CD4-positive, alpha-beta T cell treated with Interleukin-17A for 4 hours (primary cell): ENCODE measurements around the gene CDC14B.
"Not testable (repeated sequence)": the region's sequence is repeated elsewhere in the genome, so short reads cannot be mapped to it uniquely, and the experiment has no call there.

Experiments used
- DNase-seq: peaks from one replicate; pipeline ENCODE4 v3.0.0-alpha.2; 2020; ENCODE audit warnings: mixed read lengths

CDC14B gene

DNA sequence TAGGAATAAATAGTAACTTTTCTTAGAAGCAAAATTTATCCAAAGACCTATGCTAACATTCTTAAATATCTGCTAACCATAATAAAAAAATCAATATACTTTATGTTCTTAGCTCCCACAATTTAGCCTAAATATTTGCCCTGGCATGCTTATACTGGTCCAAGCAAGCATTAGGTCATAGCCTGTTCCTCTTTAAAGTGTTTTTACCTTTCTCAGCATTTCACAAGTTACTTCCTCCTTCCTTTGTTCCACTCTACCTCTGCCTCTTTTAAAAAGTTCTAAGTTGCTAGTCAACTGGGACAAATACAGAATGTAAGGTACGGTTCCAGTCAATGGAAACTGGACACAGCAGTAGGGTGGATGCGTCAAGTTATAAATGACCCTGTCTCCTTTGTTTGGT, 37.4 kb downstream of the CDC14B start:
- DNase-seq, result not testable (repeated sequence)

DNA sequence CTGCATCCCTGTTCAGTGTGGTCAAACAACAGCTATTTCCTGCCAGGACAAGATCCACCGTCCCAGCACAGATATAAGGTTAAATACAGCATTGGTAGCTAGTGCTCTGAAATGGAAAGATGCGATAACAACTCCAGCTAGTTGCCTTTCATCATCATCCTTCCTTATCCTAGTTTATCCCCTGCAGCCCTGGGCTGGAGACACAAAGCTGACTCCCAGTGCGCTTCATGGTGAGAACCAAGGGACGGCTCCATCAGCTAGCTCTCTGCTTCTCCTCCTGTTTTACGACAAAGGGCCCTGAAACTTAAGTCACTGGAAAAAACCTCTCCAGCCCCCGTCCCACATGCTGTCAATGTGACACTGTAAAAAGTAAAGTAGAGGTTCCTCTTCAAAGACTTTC, 37.9 kb downstream of the CDC14B start:
- no peak for DNase-seq

DNA sequence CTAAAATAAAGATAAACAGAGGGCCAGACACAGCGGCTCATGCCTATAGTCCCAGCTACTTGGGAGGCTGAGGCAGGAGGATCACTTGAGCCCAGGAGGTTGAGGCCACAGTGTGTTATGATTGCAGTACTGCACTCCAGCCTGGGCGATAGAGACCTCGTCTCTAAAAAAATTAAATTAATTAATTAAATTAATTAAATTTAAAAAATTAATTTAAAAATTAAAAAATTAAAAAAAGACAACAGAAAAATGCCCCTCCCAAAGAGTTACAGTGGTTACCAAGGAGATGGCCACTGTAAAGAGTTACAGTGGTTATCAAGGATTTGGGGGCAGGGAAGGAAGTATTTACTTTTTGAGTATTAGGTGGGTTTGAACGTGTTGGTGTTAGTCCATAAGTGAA, 38.3 kb downstream of the CDC14B start:
- DNase-seq, result no peak

DNA sequence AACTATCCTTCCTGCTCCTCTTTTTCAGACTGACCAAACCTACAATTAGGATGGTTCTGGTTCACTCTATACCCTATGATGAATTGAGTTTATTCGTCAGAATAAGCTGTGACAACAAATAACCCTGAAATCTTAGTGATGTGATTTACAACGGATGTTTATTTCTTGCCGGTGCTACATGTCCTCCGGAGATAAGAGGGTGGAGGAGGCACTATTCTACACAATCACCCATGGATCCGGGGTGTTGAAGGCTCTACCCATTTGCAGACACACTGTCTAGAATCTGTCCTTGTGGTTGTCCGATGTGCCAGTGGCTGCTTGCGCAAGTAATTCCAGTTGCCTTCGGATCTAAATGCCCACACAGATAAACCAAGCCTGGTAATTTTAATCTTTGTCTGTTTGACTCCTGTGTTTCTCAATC, 44.7 kb downstream of the CDC14B start:
- DNase-seq, result no peak

DNA sequence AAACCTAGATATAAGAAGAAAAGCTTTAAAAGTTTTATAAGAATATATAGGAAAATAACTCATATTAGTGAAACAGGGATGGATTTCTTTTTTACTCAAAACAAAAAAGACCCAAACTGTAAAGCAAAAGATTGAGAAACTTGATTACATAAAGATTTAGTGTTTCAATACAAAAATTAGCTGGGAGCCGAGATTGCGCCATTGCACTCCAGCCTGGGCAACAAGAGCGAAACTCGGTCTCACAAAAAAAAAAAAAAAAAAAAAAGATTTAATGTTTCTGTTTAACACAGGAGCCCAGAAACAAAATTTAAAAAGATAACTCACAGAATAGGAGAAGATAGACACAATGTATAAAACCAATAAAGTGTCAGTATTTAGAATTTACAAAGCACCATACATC, 45.2 kb downstream of the CDC14B start:
- no peak for DNase-seq

DNA sequence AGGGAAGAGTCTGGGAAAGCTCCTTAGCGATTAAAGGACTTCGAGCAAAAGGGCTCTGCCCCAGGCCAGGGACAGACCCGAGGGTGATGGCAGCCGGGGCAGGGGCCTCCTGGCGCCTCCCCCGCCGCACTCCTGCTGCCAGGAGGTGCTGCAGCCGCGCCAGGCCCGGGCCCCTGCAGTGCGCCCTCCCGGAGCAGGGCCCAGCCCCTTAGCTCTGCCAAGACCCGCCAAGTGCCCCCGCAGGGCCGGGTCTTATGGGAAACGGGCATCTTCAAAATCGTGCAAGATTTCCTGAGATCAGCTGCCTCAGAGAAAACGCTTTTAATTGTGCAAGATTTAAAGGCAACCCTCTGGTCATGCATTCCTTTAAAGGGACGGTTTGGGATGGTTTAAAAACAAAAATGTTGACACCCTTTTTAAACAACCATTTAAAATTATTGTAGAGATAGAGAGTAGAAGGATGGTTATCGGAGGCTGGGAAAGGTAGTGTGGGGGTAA, 52.4 kb downstream of the CDC14B start:
- DNase-seq, result peak; percentile 49

DNA sequence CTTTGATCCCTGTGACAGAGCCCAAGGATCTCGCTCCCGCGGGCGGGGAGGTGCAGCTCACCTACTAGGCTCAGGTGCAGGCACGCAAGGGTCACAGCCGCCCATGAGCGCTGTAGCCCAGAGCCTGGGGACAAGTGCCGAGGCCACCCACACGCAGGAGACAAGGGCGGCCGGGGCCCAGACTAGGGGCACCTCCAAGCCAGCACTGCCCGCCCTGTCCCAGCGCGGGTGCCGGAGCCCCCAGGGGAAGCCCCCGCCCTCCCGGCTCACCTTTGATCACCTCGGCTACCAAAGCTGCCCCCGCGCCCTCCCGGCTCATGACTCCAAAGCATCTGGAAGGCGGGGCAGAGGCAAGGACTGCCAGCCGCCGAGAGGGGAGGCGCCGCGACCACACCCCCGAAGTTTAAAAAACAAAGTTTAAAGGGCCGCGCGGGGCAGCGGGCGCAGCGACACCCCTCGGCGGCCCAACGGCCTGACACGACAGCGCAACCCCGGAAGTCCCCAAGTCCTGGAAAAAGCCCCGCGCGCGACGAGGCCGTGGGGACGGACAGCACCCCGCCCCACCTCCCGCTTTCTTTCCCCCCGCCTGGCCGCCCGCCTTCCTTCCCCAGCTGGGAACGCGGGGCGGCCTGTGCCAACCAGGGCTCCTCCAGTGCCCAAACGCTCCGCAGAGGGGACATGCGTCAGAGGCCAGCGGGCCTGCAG, 53.0 kb downstream of the CDC14B start:
- DNase-seq, result peak; percentile 86

DNA sequence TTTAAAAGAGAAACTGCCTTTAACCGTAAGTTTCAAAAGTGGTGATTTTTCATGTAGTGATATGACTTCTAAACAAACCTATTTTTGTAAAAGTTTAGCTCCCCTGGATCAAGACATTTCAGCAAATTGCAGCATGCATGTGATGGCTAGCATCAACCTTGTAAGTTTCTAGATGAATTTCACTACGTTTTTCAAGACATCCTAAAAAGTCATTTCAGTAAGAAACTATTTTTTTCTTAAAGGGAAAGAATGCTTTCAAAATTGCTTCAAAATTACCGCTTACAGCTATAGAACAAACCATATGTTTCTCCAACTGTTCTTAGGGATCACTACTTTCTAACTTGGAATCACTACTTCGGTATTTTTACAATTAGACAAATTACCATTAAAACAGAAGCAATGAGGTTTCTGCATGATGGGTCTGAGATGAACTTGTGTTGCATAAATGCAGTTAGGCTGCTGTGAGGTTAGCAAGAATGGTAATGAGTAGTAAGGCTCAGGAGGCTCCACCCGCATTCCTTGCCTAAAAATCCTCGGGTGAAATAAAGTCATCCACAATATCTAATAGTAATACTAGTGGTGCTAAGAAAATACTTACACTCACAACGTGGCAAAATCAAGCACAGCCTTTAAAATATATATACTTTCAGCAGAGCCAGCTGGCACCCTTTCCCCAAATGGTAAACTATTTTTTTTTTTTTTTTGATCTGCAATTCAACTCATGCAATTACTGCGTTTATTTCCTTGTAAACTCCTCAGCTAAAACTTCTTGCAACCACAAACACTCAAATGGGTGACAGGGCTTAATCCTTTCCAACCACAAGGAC, 53.8 kb downstream of the CDC14B start:
- DNase-seq, result no peak

DNA sequence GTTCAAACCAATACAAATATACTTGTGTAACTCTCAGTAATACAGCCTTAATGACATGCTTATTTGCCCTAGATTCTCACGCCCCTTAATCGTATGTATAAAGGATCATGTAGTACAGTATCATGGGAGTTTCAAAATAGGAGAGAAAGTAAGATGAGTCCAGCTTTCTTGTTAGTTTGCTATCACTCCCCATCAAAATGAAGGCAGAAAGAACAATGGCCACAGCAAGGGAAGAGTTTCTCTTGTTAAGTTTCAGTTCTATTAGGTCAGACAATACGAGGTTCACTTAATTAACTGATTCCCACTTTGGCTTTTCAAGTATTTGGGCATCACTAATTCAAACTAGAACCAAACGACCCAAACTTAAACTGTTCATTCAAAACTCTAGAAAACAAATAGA, 55.4 kb downstream of the CDC14B start:
- no peak for DNase-seq

DNA sequence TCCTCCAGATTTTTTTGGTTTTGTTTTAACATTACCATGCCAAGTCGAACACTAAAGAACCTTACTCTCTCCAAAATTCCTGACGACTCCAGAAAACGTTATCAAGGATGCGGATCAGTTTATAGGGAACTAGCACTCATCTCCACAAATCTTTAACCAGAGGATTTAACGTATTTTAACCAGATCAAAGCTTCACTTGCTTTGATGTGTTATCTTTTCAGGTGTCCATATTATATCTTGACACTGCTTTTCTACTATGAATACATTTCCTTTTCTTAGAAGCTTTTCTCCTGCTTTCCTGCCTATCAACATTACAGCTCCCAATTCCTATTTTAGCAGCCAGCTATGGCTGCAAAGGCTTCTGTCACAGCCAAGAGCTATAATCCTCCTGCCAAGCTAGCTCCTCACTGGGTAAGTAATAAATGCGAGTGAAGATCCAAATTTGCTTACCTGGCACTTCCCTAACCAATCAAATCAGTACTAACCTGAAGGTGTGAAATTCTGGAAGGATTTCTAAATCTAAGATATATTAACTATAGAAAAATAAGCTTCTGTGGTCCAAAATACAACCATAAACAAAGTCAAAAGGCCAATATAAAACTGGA, 60.2 kb downstream of the CDC14B start:
- no peak for DNase-seq

DNA sequence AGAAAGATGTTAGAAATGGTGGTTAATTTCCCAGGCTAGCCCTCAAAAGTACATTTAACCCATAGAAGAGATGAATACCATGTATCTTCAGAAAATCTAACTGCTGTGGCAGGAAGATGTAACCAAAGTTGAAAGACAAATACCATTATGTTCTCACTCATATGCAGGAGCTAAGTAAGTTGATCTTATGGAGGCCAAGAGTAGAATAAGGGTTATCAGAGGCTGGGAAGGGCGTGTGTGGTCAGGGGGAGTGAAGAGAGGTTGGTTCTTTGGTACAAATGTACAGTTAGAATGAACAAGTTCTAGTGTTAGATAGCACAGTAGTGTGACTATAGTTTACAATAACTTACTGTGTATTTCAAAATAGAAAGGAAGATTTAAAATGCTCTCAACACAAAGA, 61.7 kb downstream of the CDC14B start:
- DNase-seq, result no peak

DNA sequence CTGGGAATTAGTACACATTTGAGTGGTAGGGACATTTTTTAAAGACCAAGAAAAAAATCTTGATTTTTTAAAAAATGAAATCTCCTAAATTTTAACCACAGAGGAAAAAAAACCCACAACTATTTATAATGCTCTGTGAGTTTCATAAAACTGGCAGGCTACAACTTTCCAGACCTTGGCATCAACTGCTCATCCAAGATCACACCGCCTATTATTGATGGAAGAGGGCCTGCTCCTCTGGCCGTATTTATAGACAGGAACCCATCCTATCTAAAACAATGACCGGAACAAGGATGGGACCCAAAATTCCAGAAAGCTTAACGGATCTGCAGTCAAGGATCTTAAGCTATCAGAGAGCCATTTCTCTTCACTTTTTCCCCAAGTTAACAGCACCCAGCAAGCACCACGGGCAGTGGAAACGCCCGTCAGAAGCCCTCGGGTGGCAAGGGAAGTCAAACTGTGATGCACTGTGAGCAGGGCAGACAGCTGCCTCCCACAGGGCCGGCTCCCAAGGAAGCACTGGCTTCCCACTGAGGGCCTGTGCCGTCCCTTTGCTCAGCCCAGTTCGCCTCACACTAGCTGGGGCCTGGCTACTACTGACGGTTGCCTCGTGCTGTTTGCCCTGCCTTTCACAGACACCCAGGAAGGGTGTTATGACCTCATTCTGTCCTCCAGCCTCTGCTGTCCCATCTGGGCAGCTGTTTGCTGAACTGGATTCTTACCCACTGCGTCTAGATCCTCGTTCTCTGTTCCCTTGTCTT, 62.8 kb downstream of the CDC14B start:
- DNase-seq, result no peak

DNA sequence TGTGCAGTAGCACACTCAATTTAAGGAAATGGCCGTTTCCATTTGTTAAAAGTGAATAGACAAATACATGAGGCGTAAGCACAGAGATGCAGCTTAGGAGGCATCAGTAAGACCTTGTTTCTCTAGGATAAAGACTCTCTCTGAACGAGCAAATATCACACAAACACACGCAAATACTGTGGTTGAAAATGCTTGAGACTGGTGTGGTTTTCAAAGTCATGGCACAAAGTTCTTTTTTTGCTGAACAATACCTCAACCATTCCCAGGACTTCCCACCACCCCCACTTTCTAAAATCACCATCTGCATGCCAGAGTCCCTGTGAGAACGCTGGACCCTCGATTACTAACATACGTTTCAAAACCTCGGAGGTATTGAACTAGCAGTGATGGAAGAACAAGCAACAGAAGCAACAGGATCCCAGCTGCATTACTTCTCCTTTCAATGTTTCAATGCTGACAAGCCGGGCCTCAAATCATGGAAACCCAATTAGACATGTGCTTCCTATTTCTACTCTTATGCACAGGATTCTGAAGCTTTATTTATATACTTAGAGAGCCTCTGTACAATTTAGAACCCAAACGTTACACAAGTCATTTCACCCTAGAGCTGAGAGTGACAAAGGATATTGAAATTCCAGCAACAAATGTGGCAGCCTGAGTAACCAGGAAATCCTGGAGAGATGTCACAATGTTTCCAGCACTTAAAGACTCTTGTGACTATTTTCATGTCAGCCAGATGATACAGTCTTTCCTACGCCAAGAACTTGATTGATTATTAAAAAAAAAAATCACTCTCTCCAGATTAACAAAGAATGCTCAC, 63.9 kb downstream of the CDC14B start:
- DNase-seq, result no peak

DNA sequence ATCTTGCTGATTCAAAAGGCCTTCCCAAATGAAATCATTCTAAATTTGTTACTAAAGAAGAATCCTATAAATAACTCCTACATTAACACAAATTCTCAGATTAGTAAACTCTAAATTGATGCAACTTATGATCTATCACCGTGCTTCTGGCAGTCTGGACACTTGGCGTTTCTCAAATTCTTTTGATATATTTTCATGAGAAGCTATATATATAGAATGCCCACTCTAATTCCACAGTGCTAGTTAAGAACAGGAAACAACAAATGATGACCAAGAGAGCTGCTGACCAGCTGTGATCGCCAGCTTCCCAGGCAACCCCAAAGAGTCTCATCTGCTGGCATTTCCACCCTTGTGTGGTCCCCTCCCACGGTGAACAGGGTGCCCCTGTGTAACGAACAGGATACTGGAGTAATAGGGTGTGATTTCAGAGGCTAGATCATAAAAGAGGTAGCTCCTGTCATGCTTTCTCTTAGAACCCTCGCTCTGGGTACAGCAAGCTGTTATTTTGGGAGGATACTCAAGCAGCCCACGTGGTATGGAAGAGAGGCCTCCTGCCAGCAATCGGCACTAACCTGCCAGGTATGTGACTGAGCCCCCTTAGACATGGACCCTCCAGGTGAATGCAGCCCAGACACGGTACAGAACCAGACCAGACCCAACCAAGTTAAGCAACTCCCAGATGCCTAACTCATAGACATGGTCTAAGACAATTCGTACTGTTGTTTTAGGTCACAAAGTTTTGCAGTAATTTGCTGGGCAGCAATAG, 64.7 kb downstream of the CDC14B start:
- DNase-seq, result no peak

DNA sequence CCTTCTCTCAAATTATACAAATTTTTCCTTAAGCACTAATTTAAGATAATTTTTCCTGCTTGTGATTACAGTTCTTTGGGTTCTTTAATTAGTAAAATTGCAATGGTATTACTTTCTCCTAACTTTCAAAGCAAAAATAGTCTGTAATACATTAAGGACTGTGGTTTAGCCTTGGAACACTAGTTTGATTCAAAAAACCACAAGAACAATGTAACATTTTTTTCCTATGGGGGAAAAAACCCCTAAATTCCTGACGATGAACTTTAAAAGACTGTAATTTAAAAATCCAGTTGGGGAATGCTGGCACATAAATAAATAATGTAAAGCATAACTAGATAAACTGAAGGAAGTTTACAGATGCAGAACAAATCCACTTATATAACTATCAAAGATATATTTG, 65.3 kb downstream of the CDC14B start:
- DNase-seq, result no peak

DNA sequence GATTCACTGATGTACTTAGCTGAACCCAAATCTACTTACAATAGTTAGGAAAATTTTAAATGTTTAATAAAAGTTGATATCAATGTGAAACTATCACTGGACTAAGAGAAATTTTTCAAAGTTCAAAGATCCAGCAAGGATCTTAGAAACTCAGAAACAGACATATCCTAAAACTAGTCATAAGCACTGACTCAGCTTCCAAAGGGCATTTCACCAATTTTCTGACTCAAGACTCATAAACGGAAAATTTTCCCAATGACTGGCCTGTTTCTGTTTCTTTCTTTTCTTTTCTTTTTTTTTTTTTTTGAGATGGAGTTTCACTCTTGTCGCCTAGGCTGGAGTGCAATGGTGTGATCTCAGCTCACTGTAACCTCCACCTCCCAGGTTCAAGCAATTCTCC, 66.6 kb downstream of the CDC14B start:
- no peak for DNase-seq

DNA sequence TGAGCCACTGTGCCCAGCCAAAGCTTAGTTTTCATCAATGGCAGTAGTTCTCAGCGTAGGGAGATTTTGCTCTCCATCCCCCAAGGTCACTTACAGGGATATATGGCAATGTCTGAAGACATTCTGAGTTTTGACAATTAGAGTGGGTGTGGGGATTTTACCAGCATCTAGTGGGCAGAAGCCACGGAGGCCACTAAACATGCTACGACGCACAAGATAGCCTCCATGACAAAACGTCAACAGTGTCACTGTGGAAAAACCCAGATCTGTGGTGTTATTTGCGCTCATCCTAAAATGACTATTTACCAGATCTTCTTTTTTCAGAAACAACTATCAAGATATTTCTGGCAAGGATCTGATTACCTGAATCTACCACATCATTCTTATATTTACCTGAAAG, 68.2 kb downstream of the CDC14B start:
- no peak for DNase-seq

DNA sequence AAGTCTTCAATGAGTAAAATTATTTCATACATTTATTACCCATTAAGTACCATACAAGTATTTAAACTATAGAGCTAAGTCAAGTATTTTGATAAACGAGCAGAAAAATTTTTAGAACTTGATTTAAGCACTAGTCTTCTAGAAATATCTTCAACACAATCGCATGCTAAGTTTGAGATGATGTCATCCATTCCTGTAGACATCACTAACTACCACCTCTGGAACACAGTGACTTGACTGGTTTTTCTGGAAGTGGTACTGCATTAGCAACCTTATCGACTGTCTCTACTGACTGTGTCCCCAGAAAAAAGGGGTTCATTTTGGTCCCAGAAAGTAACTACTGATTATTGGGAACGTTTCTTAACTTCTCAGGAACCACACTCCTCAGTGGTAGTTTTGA, 69.0 kb downstream of the CDC14B start:
- no peak for DNase-seq

DNA sequence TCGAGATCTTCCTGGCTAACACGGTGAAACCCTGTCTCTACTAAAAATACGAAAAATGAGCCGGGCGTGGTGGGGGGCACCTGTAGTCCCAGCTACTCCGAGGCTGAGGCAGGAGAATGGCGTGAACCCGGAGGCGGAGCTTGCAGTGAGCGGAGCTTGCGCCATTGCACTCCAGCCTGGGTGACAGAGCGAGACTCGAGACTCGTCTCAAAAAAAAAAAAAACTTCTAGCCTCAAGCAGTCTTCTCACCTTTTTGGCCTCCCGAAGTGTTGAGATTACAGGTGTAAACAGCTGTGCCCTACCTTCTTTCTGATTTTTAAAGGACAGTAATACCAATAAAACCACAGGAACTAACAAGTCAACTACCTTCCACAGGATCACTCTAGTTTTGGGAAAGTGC, 76.5 kb downstream of the CDC14B start:
- DNase-seq, result not testable (repeated sequence)

DNA sequence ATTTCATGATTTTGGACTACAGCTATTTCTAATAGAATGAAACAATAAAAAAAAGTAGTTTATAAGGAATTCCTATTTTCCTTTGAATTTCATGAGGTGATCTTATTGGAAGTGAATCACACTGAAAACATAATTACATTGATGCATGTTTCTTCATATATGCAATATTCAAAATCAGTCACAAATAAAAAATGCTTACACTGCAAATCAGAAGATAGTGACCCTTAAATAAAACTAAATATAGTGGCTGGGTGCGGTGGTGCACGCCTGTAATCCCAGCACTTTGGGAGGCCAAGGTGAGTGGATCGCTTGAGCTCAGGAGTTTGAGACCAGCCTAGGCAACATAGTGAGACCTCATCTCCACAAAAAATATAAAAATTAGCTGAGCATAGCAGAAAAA, 79.5 kb downstream of the CDC14B start:
- DNase-seq, result no peak

DNA sequence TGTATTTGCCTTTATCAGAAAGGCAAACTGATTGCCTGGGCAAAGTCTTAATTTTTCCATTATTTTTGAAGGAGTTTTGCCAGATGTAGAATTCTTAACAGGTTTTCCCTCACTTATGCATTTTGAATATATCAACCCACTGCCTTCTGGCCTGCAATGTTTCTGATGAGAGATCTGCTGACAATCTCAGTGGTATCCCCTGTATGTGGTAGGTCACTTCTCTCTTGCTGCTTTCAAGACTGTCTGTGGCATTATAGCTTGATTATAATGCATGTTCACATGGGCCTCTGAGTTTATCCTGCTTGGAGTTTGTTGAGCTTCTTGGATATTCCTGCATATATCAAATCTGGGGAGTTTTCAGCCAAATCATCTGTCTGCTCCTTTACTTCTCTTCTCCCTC, 87.5 kb downstream of the CDC14B start:
- no peak for DNase-seq
